GM12892 (cell line): Measurements from ENCODE around the gene TAMALIN.

Source experiments
- POLR2A ChIP-seq: IDR thresholded peaks from 2 replicates; pipeline ENCODE4 v1.6.1; 2011; ENCODE audit warnings: low read depth, low read length, control low read depth
- POLR2AphosphoS5 ChIP-seq: IDR thresholded peaks from 2 replicates; pipeline ENCODE4 v1.6.1; 2011; ENCODE audit warnings: low read depth, low read length, control low read depth
- TAF1 ChIP-seq: IDR thresholded peaks from 2 replicates; pipeline ENCODE4 v1.6.1; 2011; ENCODE audit warnings: low read depth, mild to moderate bottlenecking, control low read depth, low read length, borderline replicate concordance

- TF ChIP-seq POLR2A (no peak), POLR2AphosphoS5 (no peak), TAF1 (no peak)
Measured at GRCh38 chr12:52029685-52030084, 22.9 kb downstream of the TAMALIN start.
